Chondrocyte (in vitro differentiated cells): Measurements from ENCODE around the gene FRG2B. TPM values are rescaled to one million over a fixed set of nuclear protein-coding genes. Genes with fewer than 3 reads are reported as not detected.
"Not testable (repeated sequence)": the region's sequence is repeated elsewhere in the genome, so short reads cannot be mapped to it uniquely, and the experiment has no call there.

ENCODE experiments used
- DNase-seq: peaks from one replicate; pipeline ENCODE4 v3.0.0; 2021; ENCODE audit warnings: mixed read lengths, low spot score
- H3K27ac Mint-ChIP-seq: one replicate; pipeline ENCODE4 v1.8.0; 2021; ENCODE audit warnings: mild to moderate bottlenecking, moderate library complexity, mixed read lengths; ENCODE audit not compliant: unreplicated experiment
- H3K27me3 Mint-ChIP-seq: 2 replicates; pipeline ENCODE4 v1.8.0; 2021; ENCODE audit warnings: low read depth, mixed read lengths
- H3K36me3 Mint-ChIP-seq: 2 replicates; pipeline ENCODE4 v1.8.0; 2021; ENCODE audit warnings: low read depth, mixed read lengths
- H3K4me1 Mint-ChIP-seq: 2 replicates; pipeline ENCODE4 v1.8.0; 2021; ENCODE audit warnings: low read depth, mild to moderate bottlenecking, mixed read lengths
- H3K4me3 Mint-ChIP-seq: one replicate; pipeline ENCODE4 v1.8.0; 2021; ENCODE audit warnings: mild to moderate bottlenecking, moderate library complexity, mixed read lengths; ENCODE audit not compliant: unreplicated experiment
- H3K9me3 Mint-ChIP-seq: 2 replicates; pipeline ENCODE4 v1.8.0; 2021; ENCODE audit warnings: low read depth, mixed read lengths
- CTCF ChIP-seq: fragments of 200-600 bp; sonication (generic); IDR thresholded peaks from 2 replicates; pipeline ENCODE4 v1.5.0; 2021; ENCODE audit warnings: antibody characterized with exemption, mild to moderate bottlenecking, moderate library complexity
- long read RNA-seq: library from polyadenylated mRNA; stranded (forward); transcript quantifications from one replicate; pipeline ENCODE4 v2.0.0, GENCODE V29; 2021
- total RNA-seq: library from RNA; stranded (reverse); gene quantifications from 3 replicates; pipeline ENCODE4 v1.2.1, GENCODE V29; 2021

The FRG2B gene
- total RNA-seq: not detected in 3 replicates
- long read RNA-seq: 0 reads

DNA sequence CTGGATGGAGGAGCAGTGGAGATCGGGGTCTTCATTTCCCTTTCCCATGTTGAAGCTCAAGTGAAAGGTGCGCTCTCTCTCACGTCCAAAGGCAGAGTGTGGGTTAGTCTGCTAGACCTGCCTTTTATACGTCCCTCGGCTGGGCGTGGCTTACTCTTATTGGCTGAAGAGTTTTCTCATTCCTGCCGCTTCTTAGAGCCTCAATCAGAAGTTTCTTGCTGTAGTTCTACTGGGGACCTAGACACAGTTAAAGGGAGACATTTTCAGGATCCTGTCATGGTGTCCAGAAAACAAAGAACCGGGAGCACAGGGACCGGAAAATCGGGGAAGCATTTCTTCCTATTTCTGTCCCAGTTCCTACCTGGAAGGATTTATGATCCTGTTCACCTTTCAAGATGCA, at the start of gene FRG2B:
Gene FRG2B (minus strand): TSS at position 101 of the 400 bp plus-strand sequence. CDS start 53 bp downstream, at position 48.
- not testable (repeated sequence) for H3K27me3 Mint-ChIP-seq, H3K4me1 Mint-ChIP-seq, H3K9me3 Mint-ChIP-seq, H3K27ac Mint-ChIP-seq, H3K4me3 Mint-ChIP-seq, DNase-seq, H3K36me3 Mint-ChIP-seq

DNA sequence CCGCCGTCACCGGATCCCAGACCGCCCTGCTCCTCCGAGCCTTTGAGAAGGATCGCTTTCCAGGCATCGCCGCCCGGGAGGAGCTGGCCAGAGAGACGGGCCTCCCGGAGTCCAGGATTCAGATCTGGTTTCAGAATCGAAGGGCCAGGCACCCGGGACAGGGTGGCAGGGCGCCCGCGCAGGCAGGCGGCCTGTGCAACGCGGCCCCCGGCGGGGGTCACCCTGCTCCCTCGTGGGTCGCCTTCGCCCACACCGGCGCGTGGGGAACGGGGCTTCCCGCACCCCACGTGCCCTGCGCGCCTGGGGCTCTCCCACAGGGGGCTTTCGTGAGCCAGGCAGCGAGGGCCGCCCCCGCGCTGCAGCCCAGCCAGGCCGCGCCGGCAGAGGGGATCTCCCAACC, 40.9 kb upstream of the FRG2B start:
- not testable (repeated sequence) for DNase-seq, H3K4me3 Mint-ChIP-seq, H3K4me1 Mint-ChIP-seq, H3K27me3 Mint-ChIP-seq, H3K36me3 Mint-ChIP-seq, H3K9me3 Mint-ChIP-seq, H3K27ac Mint-ChIP-seq

- peak; percentile 40 for TF ChIP-seq CTCF
- DNase-seq, H3K27ac Mint-ChIP-seq, H3K4me1 Mint-ChIP-seq, H3K27me3 Mint-ChIP-seq, H3K9me3 Mint-ChIP-seq, H3K36me3 Mint-ChIP-seq, H3K4me3 Mint-ChIP-seq: not testable (repeated sequence)
These were observed 37.1 kb upstream of the FRG2B start for GRCh38 chr10:133663544-133664160.

DNA sequence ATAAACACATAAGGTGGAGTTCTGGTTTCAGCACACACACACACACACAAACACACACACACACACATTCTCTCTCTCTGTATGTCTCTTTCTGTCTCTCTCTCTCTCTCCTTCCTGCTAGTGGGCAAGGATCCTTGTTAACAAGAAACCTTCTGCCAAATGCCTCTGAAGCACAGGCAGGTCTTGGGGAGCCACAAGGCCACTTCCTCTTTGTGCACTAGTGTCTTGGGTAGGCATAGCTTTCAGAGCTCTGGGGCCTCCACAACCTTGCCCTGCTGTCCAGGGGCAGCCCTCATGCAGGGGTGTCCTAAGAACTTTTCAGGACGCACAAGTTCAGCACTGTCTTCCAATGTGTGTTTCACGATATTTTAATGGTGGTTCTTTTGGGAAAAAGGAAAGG, 34.5 kb upstream of the FRG2B start:
- not testable (repeated sequence) for H3K4me3 Mint-ChIP-seq, DNase-seq, H3K27me3 Mint-ChIP-seq, H3K4me1 Mint-ChIP-seq, H3K9me3 Mint-ChIP-seq, H3K36me3 Mint-ChIP-seq, H3K27ac Mint-ChIP-seq

DNA sequence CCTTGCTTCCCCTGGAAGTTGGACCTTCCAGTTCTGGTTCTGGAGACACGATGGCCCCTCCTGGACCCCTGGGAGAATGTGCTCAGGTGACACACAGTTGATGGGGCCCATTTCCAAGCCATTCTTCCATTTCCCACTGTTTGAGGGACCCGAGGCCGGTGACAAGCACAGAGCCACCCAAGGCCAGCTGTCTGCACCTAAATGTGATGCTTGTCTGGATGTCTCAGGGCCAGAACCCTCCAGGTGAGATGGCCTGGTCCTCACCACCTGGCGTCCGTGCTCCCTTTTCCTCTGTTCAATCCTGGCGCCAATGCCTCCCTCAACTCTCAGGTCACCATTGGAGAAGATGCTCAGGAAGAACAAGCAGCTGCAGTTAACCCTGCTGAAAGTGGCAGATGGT, 33.9 kb upstream of the FRG2B start:
- not testable (repeated sequence) for H3K27ac Mint-ChIP-seq, H3K27me3 Mint-ChIP-seq, H3K36me3 Mint-ChIP-seq, H3K9me3 Mint-ChIP-seq, H3K4me1 Mint-ChIP-seq, H3K4me3 Mint-ChIP-seq
- peak; percentile 55 for DNase-seq

- not testable (repeated sequence) for H3K4me3 Mint-ChIP-seq, H3K9me3 Mint-ChIP-seq, H3K27me3 Mint-ChIP-seq, H3K27ac Mint-ChIP-seq, H3K36me3 Mint-ChIP-seq, H3K4me1 Mint-ChIP-seq, DNase-seq
These were observed 30.7 kb upstream of the FRG2B start for GRCh38 chr10:133657276-133657675.

GRCh38 chr10:133648872-133649455, 22.4 kb upstream of the FRG2B start:
- not testable (repeated sequence) for H3K27me3 Mint-ChIP-seq, H3K4me1 Mint-ChIP-seq, DNase-seq, H3K36me3 Mint-ChIP-seq, H3K9me3 Mint-ChIP-seq, H3K27ac Mint-ChIP-seq, H3K4me3 Mint-ChIP-seq

GRCh38 chr10:133647075-133647748, 20.6 kb upstream of the FRG2B start:
- TF ChIP-seq CTCF: peak; percentile 76
- not testable (repeated sequence) for H3K4me3 Mint-ChIP-seq, H3K27ac Mint-ChIP-seq, H3K27me3 Mint-ChIP-seq, H3K9me3 Mint-ChIP-seq, H3K4me1 Mint-ChIP-seq, H3K36me3 Mint-ChIP-seq, DNase-seq

GRCh38 chr10:133637846-133638235, 11.2 kb upstream of the FRG2B start:
- not testable (repeated sequence) for H3K4me3 Mint-ChIP-seq, H3K27ac Mint-ChIP-seq, H3K36me3 Mint-ChIP-seq, DNase-seq, H3K27me3 Mint-ChIP-seq, H3K4me1 Mint-ChIP-seq, H3K9me3 Mint-ChIP-seq

- H3K27ac Mint-ChIP-seq, H3K4me1 Mint-ChIP-seq, DNase-seq, H3K9me3 Mint-ChIP-seq, H3K27me3 Mint-ChIP-seq, H3K4me3 Mint-ChIP-seq, H3K36me3 Mint-ChIP-seq: not testable (repeated sequence)
These were observed 10.7 kb upstream of the FRG2B start for GRCh38 chr10:133637202-133637845.
